Hypothalamus (tissue), 51 donors: ENCODE measurements around the gene STAB1.
A peak's percentile ranks its signal among the peaks of the same experiment; 100 is the strongest.

Source experiments
- DNase-seq, 51 donors: peaks; one replicate each; lab custom pipeline; 2025; lab: John Stamatoyannopoulos, UW

The STAB1 gene

DNA sequence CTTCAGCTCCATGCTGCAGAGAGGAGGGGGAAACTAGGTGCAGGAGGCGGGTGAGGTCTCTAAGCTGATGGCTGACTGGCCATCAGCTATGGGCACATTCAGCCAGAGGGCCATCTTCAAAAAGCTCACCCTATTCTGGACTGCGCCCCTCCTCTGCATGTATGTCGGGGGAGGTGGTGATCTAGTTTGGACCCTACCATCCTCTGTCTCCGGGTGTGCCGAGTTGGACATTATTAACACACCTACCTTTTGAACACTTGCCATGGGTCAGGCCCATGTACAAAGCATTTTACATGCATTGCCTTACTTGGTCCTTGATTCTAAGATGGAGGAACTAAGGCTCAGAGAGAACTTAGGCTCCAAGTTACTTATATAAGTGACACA is 38.3 kb upstream of the STAB1 start:
- peak in 1 of 51 donors; percentile 24 for DNase-seq

DNA sequence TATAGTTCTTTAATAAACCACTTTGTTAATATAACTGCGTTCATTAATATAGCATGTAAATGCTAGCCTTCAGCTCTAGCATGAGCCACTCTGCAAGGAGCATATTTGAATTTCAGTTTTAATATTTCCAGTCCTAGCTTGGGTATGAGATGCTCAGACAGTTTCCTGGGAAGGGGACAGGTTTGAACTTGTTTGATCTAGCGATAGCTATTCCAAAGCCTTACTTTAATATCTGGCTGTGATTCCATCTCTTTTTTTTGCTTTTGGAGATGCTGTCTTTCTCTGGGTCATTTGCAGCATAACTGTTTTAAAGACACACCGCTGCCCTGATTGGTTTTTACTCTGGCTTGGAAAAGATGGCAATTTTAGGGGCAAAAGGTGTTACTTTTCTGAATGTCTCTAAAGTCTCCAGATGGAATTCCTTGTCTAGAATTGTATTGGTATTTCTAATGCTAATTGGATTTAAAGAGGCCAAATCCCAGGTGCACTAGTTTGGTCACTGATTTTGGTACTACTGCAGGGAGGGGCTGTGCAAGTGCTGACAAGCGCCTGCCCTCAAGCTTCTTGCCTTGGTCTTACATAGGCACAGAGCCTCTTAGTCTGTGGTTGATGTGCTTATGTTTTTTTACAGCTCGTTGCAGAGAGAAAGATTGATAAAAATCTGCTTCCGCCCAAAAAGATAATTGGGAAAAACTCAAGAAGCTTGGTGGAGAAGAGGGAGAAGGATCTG is 36.9 kb upstream of the STAB1 start:
- DNase-seq: no peak

DNA sequence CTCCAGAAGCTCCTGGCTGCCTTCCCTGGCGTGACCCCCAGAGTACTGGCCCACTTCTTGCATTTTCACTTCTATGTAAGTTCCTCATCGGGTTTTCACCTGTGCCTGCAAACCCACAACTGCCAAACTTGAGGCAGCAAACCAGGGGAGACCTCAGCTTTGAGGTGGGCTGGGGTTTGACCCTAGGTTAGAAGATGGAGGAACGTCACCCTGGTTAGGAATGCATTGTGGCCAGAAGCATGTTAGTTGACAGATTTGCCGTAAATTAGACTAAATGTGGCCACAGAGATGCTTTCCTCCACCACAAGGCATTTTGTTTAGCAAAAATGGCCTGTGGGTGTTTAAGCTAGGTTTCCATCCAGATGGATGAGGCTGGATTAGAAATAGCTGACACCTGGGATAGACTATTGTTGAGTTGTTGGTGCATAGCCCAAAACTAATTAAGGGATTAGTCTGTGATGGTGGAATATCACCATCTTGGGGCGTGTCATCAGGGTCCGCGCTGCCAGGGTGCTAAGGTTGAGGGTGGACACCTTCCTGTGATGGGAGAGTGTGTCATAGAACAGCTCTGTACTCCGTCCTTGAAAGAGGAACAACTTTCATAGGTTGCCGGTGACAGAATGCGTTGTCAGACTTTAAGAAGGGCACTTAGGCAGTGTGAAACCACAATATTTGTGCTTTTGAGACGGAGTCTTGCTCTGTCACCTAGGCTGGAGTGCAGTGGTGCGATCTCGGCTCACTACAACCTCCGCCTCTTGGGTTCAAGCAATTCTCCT is 36.2 kb upstream of the STAB1 start:
- DNase-seq: no peak

DNA sequence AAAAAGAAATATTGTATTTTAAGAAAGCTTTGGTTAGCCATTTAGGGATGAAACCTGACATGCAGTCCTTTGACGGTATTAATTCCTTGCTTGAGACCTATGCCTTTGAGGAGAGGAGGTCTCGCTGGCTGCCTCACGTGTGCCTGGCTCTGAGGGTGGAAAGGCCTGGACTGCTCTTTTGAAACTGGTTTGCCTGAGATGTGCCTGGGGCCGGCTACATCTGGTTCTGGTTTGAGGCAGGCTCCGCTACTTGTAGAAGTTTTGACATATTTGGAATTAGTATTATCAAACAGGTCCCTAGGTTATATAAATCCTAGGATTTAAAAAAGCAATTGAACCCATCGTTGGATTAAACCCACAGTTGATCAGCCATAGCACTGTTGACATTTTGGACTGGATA is 33.3 kb upstream of the STAB1 start:
- DNase-seq: no peak

DNA sequence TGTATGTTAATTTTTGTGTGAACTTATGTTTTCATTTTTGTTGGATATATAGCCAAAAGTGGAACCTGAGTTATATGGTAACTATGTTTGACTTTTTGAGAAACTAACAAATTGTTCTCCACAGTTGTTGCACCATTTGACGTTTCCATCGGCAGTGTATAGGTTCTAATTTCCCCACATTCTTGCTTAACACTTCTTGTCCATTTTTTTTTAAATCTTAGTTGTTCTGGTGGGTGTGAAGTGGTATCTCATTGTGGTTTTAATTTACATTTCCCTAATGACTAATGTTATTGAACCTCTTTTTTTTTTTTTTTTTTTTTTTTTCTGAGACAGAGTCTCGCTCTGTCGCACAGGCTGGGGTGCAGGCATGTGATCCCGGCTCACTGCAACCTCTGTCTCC is 31.7 kb upstream of the STAB1 start:
- DNase-seq: no peak

DNA sequence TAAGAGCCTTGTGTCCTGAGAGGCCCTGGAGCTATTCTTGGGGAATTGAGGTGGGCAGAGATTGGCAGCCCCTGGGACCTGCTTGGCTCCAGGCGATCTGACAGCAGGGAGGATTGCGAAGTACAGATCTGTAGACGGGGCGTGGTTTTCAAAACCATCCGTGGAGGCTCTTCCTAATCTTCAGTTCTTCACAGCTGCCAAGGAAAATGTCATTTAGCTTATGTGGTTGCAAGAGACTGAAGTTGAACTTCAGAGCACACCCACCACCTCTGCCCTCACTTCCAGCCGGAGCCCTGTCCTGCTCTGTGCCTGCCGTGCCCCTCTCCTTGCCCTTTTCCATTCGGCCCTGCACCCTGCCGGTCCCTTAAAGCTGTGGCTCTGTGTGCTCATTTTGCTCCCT is 26.8 kb upstream of the STAB1 start:
- DNase-seq: no peak

DNA sequence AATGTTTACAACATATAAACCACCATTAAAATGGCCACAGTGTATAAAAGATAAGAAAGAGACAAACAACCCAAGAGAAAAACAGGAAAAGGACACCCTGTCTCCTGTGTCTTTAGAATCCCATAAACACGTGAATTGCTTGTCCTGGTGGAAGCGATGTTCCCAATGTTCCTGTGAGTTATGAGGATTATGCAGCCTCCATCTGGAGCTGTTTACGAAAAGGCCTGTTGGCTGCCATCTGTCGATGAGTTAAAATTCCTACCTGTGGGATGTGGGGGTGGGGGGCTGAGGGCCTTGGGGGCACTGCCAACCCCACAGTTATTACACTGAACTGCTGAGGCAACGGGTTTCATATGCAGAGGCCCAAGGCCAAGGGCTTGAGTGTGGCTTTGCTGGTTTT is 26.1 kb upstream of the STAB1 start:
- no peak for DNase-seq

DNA sequence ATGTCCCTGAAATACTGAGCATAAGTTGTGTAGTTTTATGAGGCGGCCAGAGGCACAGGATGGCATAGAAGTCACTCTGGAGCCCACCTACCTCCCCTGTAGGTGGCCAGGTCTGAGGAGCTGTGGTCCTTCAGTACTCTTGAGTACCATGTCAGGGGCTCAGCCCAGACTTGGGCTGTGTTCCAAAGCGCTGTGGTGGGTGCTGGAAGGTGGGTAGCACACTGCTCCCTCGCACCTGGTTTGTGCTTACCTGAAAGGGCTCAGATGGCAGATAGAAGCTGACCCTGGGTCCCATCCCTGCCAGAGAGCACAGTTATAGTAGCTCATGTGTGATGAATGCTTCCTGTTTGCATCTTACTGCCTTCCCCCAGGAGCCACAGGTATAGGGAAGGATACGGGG is 24.2 kb upstream of the STAB1 start:
- DNase-seq: no peak

DNA sequence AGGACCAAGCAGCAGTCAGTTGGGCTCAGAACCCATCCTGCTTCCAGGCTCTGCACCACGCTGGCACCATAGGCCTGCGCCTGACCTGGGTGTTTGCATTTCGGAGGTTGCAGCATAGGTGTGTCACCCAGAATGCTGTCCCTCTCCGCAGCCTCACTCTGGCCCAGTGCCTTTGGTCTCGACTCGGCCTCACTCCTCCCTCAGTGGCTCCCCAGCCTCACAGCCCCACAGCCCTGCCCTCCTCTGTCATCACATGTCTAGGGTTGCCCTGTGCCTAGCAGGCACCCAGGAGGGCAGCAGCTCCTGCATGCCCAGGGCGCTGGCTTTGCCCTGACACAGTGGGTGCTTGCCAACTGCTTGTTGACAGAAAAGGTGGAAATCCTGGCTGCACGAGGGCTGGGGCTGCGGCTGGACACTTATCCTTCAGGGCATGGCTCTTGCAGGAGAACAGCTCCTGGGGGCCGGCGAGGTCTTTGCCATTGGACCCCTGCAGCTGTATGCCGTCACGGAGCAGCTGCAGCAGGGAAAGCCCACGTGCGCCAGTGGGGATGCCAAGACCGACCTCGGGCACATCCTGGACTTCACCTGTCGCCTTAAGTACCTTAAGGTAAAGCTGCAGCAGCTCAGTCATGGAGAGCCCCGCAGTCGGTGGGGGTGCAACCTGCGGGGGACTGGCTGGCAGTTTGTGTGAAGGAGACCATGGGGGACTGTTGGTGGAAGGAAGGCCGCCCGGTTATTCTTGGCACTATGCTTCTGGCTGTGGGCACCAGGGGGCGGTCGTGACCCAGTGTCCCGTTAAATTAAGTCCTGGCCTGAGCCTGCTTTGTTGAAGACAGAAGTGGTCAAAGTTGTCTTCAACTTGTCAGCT is 23.5 kb upstream of the STAB1 start:
- DNase-seq: peak in 31 of 51 donors; percentile 7 to 75 (median 37)

DNA sequence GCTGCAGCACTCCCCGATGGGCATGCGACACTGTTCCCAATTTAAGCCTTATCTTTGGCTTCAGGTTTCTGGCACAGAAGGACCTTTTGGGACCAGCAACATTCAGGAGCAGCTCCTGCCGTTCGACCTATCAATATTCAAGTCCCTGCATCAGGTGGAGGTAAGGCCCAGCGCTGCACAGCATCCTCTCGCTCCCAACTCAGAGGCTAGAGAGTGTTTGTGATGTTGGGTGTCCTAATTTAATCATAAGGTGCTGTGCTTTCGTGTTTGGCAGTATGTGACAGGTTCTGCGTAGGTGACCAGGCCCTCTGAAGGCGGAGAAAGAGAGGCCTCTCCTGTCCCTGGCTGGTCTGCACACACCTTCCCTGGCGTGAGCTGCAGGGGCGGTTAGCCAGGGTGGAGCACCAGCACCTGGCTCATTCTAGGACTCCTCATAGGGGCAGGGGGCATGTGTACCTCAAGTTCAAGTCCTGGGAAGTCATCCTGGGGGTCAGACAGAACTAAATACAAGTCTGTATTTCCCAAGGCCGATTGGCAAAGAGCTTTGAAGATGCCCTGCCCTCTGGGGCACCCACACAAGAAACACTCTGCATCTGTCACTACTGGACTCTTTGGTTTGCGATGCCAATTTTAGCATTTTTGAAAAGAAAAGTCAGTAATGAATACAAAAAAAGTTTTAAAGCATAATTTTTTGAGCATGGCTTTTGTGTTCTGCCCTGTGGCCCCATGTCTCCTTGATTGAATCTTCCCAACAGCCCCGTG is 22.7 kb upstream of the STAB1 start:
- DNase-seq: no peak

DNA sequence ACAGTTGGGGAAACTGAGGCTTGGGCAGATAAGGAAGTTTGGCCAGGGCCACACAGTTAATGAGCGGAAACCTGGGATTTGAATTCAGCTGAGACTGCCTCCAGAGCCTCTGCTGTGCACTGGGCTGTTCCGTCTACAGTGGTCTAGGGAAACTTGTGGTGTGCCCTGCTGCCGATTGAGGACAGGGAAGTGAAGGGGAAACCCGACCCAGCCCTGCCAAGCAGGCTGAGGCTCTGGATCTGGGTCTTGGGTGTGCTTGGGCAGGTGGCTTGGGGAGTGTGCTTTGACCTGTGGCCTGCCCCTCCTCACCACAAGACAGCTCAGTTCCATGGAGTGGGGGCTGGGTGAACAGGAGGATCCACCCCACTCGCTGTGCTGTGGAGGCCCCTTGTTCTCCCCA is 22.1 kb upstream of the STAB1 start:
- DNase-seq: no peak

DNA sequence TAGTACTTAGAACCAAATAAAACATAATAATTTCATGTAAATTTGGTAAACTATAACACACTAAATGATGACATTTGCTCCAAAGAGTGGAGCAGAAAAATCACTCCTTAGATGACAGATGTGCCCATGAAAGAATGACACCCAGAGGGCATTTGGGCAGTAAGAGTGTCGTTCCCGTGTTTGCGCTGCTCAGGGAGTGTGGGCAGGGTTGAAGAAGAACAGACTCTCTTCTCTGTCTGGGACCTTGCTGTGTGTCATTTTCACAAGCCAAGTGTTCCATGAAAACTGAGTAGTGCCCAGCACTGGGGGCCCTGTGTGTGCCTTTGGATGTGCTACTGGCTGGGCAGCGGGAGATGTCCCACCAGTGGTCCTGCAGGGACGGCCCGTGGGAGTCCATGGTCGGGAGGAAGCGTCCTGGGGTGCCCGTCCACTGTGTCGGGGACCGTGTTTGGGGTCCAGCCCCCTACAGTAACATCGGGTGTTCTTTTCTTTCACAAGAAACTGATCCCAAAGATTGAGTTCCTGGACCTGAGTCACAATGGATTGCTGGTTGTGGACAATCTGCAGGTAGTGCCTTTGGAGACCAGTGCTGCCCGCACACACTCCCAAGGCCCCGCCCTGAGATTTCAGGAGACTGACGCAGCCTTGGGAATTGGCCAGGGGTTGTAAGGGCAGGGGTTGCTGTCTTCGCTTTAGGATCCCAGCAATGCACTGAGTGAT is 17.9 kb upstream of the STAB1 start:
- DNase-seq: no peak

DNA sequence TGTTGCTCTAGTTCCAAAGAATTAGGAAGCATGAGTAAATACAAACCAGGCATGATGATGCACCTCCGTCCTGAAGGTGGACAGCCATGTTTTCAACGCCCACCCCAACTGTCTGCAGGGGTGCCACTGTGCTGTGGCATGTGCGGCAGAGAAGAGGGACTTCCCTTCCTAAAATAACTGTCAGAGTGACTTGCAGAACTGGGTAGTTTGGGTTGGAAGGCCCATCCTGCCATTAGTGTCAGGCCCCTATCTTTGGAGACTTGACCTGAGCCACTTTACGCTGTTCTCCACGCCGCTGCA is 17.4 kb upstream of the STAB1 start:
- no peak for DNase-seq

DNA sequence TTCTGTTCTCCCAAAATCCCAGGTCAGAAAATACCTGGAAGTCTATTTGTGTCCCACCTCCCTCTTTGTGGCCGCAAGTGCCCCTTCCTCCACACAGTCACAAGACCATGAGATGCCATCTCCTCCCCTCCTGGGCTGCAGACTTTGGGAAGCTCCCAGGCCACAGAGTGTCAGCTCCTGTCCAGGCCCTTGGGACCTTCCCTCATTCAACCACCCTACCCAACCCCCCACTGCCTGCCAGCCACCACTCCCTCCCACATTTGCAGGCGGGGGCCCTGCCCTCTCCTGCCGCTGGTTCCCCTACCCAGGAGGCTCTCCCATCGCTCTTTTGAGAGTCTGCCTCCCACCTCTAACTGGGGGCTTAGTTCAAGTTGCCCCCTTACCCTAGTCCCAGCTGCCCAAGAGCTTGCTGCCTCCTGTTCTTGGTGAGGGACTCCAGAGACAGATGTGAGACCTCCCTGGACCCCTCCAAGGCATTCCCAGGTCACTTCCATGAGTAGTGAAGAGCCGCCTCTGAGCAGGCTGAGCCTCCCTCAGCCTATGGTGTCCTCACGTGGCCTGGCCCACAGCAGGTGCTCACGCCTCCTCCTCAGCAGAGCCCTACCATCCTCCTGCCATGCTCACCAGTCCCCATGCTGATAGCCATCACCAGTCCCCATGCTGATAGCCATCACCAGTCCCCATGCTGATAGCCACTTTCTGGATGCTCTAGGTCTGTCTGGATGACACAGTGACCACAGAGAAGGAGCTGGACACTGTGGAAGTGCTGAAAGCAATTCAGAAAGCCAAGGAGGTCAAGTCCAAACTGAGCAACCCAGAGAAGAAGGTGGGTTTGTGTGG is 15.9 kb upstream of the STAB1 start:
- no peak for DNase-seq

DNA sequence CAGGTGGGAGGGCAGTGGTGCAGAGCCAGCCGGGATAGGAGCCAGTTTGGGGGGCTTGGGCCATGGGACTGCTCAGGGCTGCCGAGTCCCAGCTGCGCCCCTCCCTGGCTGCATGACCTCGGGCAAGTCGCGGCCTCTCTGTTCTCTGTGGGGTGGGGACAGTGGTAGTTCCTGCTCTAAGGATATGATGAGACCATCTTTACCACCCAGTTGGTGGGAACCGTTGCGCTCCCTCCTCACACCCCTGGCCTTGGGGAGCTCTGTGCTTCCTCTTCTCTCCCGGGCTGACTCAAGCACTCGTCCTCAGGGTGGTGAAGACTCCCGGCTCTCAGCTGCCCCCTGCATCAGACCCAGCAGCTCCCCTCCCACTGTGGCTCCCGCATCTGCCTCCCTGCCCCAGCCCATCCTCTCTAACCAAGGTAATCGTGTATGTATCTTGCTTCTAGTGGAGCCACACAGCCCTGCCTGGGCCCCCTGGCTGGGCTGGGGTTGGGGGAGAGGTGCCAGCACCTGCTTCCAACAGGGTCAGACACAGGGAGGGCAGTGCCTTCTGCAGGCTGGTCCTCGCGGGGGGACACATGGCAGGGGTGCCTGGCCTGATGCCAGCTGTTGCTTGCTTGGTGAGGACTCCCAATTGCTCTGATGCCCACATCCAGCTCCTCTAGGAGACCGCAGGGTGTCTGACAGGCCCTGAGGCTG is 15.1 kb upstream of the STAB1 start:
- DNase-seq: no peak

DNA sequence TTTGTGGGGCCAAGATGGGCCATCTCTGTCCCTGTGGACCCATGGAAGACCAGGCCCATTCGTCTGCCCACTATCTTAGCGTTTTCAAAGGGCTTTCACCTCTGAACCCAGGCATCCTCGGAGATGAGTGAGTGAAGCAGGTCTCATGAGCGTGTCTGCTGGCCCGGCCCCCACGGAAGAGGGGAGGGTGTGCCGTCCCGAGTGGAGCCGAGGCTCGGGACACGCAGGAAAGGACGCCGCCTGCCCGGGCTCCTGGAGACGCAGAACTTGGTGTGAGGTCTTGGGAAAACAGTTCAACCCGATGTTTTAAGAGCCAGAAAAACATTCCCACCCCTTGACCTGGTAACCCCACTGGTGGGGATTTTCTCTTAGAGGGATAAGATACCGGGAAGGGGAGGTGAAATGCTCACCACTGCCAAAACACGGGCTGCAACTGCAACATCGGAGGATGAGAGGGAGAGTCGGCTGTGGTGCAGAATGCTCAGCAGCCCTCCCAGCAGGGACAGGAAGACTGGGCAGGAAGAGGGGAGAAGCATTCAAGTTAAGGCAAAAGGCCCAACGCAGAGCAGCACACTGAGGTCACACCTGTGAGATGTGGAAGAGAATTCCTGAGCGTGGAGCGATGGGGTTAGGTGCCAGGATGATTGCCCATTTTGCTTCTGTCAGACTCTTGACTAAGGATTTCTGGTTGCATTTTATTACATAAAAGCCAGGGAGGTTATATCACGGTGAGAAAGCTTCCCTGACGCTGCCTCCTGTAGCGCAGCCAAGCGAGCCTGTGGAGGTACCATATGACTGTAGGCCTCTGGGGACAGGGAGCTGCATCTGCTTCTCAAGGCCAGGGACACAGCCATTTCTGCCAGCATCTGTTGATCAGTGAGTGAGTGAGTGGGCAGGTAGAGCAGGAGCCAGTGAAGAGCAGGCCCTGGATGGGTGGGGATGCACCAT is 14.1 kb upstream of the STAB1 start:
- peak in 1 of 51 donors; percentile 18 for DNase-seq

DNA sequence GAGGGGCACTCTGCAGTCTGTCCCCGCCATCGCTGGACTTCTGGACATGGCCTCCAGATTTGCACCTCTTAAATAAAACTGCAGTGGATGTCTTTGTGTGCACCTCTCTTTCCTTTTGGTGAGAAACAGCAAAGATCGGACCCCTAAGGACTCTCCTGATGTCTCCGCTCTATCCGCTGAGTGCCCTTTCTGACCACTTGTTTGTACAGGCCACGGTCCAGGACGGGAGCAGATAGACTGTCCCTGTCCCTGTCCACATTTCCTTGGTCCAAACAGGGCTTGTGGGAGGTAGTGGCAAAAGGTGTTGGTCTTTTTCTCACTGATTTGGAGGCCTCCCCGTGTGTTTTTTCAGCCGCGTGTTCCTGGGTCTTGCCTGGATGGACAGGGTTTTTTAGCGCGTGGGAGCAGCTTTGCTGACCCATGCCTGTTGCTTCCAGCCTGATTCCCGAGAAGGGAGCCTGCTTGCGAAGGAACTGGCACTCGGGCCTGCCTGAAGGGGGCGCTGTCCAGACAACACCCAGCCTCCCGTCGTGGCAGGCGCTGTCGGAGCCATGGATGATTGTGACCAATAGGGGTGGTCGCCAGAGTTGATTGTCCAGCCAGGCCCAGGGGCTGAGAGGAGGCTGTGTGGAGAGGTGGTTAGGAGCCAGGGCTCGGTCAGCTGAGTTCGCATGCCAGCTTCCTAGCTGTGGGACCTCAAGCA is 13.2 kb upstream of the STAB1 start:
- no peak for DNase-seq
